HG02840 (cell line): ENCODE measurements around the gene ZMYND10.
A peak's percentile ranks its signal among the peaks of the same experiment; 100 is the strongest.
"Not testable (repeated sequence)": the region's sequence is repeated elsewhere in the genome, so short reads cannot be mapped to it uniquely, and the experiment has no call there.

Experiments used
- ATAC-seq: cut with Tn5 transposase; IDR thresholded peaks from one replicate; pipeline ENCODE4 v1.9.1; 2021; ENCODE audit warnings: mild to moderate bottlenecking, moderate library complexity, moderate number of reproducible peaks; ENCODE audit not compliant: unreplicated experiment, low FRiP score

Gene ZMYND10

DNA sequence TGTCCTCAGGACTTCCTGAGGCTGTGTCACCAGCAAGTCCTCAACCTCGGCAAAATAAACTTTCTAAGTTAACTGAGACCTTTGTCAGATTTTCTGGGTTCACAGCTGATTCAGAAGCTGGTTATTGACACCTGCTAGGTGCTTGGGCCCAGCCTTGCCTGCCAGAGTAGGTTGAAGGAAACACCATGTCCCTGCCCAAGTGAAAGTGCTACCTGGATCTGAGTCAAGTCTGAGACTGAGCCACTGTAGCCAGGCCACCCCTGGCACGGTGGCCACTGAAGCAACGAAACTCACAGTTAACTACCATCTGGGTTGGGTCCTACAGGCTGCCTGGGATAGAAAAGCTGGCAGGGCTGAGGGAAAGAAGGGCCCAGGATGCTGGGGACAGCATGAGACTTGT, 31.2 kb downstream of the ZMYND10 start:
- ATAC-seq, result no peak

- not testable (repeated sequence) for ATAC-seq
Observed at GRCh38 chr3:50312041-50312440, 33.5 kb downstream of the ZMYND10 start.

DNA sequence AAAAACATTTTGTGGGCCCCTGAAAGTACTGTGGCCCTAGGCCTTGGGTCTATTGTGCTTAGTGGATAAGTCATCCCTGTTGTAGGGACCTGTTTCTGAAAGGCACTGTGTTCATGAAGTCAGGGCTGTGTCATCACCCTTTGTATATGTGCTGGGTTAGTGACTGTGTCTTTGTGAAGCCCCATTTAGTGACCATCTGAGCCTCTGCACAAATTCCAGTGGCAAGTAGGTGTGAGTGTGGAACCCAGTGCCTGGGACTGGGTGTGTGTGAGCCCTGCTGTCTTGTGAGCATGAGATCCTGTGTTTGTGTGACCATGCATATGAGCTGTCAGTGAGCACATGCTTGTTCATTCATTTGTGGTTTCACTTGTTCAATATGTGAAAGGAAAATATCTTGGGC, 40.9 kb downstream of the ZMYND10 start:
- ATAC-seq, result no peak

DNA sequence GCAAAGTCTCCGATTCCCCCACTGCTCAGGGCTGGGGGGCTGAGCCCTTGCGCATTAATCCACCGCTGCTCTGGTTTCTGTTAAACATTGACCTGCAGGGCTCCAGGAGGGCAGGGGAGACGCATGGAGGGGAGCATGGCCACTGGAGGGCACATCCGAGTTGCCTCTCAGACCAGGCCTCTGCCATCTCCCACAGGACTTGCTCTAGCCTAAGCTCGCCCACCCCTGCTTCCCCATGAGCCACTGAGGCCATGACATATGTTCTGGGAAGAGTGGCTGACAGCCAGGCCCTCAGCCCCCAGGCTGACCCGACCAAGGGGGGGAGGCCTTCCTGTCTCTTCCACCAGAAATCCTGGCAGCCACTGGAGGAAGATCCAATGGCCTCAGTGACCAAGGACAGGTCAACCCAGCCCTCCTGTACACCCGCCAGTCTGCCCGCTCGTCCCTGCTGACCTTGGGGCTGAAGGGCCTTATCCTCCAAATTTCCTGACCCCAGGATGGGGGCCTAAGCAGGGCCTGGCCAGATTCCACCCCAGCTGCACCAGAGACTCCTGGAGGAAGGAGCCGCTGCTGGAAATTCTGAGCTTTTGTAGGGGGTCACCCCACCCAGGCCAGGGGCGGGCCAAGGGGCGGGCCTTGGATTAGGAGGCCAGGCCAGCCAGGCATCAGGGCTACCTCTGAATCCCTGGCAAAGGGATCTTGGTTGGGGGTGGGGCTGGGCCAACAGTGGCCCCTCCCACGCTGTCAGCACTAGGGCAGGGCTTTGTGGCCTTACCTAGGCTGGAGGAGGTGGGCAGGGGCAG, 42.3 kb downstream of the ZMYND10 start, which contains the start of gene HYAL1:
TSS of gene HYAL1 (minus strand) at position 562 of the 803 bp plus-strand sequence. CDS start 618 bp downstream, outside the sequence.
- no peak for ATAC-seq

GRCh38 chr3:50302095-50303012, 43.2 kb downstream of the ZMYND10 start:
- no peak for ATAC-seq

GRCh38 chr3:50300681-50301254, 44.8 kb downstream of the ZMYND10 start:
- no peak for ATAC-seq

GRCh38 chr3:50299929-50300680, 45.4 kb downstream of the ZMYND10 start:
- no peak for ATAC-seq

DNA sequence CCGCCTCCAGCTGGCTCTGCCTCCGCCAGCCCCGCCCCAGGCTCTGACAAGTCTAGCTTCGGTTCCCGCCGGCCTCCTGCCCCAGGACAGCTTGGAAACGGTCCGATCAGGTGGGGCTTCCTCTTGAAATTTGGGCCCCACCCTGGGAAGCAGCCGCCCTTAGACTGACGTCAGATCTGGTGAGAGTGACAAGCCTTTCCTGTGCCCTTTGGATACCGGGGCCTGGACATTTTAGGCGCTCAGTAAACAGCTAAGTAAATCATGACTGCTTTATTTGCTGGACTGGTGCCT, 45.9 kb downstream of the ZMYND10 start:
- no peak for ATAC-seq

- peak; percentile 85 for ATAC-seq
Observed at GRCh38 chr3:50298836-50299637, 46.5 kb downstream of the ZMYND10 start, which contains the start of the genes HYAL3 and NAA80. TSS of gene HYAL3 (minus strand) at chr3:50299405. CDS start at chr3:50295602, 3,803 bp downstream. TSS of gene NAA80 (minus strand) at chr3:50299405. CDS start at chr3:50297463, 1,942 bp downstream.

DNA sequence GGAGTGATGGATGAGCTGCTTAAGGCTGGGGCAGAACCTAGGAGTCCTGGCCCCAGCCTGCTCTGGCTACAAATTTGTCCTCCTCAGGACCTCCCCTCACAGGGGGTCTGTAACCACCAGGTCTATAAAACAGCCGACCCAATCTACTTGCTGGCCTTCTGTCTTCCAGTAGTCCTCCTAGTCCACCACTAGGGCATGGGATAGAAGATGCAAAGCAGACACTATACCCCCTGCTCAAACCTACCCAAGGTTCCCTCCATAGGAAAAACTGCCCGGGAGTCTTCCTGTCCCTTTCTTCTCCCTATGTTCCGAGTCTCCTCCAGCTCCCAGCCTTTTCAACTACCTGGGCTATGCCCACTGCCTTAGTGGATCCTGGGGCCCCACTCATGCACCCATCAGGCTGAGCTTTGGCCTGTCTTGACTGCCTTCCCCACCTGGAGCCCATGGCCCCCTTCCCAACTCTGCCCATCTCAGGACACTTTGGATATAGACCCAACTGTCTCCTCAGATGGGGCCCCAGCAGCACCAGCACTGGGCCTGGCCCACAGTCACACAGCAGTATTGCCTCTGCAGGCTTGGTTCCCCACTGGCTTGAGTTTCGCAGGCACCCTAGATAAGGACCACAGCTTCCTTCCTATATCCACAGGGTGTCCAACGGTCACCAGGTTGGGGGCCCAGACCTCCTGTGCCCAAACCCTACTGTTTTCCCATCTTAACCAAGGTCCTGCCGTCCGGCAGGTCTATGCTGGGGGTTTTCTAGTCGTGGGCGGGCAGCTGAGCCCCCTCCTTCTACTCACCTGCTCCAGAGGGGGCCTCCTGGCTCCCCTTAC, 47.4 kb downstream of the ZMYND10 start:
- no peak for ATAC-seq

- ATAC-seq, result no peak
Observed at GRCh38 chr3:50297384-50297775, 48.2 kb downstream of the ZMYND10 start.

- ATAC-seq, result no peak
Observed at GRCh38 chr3:50296721-50297383, 48.7 kb downstream of the ZMYND10 start.

GRCh38 chr3:50295553-50296431, 49.7 kb downstream of the ZMYND10 start:
- ATAC-seq, result no peak

- no peak for ATAC-seq
Observed at GRCh38 chr3:50294492-50295403, 50.8 kb downstream of the ZMYND10 start.

GRCh38 chr3:50294089-50294488, 51.4 kb downstream of the ZMYND10 start:
- no peak for ATAC-seq
